CD14-positive monocyte (primary cell): Measurements from ENCODE around the gene DIPK1A. TPM values are rescaled to one million over a fixed set of nuclear protein-coding genes. Genes with fewer than 3 reads are reported as not detected.
A peak's percentile ranks its signal among the peaks of the same experiment; 100 is the strongest.

ENCODE experiments used
- DNase-seq, 3 donors: peaks; one replicate each; pipeline ENCODE4 v3.0.0-alpha.2; 2011 to 2022
- H2AFZ ChIP-seq: 2 replicates; pipeline ENCODE4 v1.6.0; 2012; ENCODE audit warnings: mild to moderate bottlenecking, low read depth, low read length, inconsistent platforms; ENCODE audit not compliant: insufficient read depth, poor library complexity, severe bottlenecking
- H3K27ac ChIP-seq, 2 donors: 1 replicate in 1 of 2; 2 replicates in 1 of 2; pipeline ENCODE4 v1.5.1; 2012 to 2013; ENCODE audit warnings: low read length in 2 of 2, control low read depth in 1 of 2, inconsistent platforms in 1 of 2, low read depth in 1 of 2, mild to moderate bottlenecking in 1 of 2
- H3K27me3 ChIP-seq, 2 donors: one replicate each; pipeline versions ENCODE4 v1.6.0 to v1.6.1; 2011 to 2013; ENCODE audit warnings: low read length in 2 of 2; ENCODE audit not compliant: control insufficient read depth in 2 of 2, insufficient read depth in 2 of 2
- H3K36me3 ChIP-seq, 2 donors: replicated peaks in 1 of 2; 1 replicate in 1 of 2; 2 replicates in 1 of 2; pipeline versions ENCODE4 v1.5.1 to v1.6.1; 2012 to 2013; ENCODE audit warnings: low read length in 2 of 2, control low read depth in 1 of 2, inconsistent platforms in 1 of 2, mild to moderate bottlenecking in 1 of 2; ENCODE audit not compliant: insufficient read depth in 2 of 2, control insufficient read depth in 1 of 2
- H3K4me1 ChIP-seq, 2 donors: 1 replicate in 1 of 2; 2 replicates in 1 of 2; pipeline versions ENCODE4 v1.5.1 to v1.6.1; 2012 to 2013; ENCODE audit warnings: low read length in 2 of 2, control low read depth in 1 of 2, inconsistent platforms in 1 of 2, mild to moderate bottlenecking in 1 of 2, moderate library complexity in 1 of 2; ENCODE audit not compliant: insufficient read depth in 2 of 2, control insufficient read depth in 1 of 2
- H3K4me2 ChIP-seq: replicated peaks from 2 replicates; pipeline ENCODE3; 2012; ENCODE audit warnings: low read length, moderate library complexity, mild to moderate bottlenecking; ENCODE audit not compliant: poor library complexity, severe bottlenecking; ENCODE audit errors: extremely low read depth
- H3K4me3 ChIP-seq, 3 experiments: fragments of 200-600 bp in 1 of 3; sonication (generic) in 1 of 3; replicated peaks in 1 of 3; 1 replicate in 2 of 3; 2 replicates in 1 of 3; pipeline ENCODE4 v1.5.1; 2011 to 2013; ENCODE audit warnings: low read length in 3 of 3, mild to moderate bottlenecking in 3 of 3, control low read depth in 2 of 3, low read depth in 2 of 3, inconsistent platforms in 1 of 3, moderate library complexity in 1 of 3
- H3K79me2 ChIP-seq: 2 replicates; pipeline ENCODE4 v1.6.0; 2012; ENCODE audit warnings: mild to moderate bottlenecking, control low read depth, inconsistent platforms, low read length, moderate library complexity; ENCODE audit not compliant: insufficient read depth
- H3K9ac ChIP-seq: 2 replicates; pipeline ENCODE4 v1.6.0; 2017; ENCODE audit warnings: low read length, mild to moderate bottlenecking; ENCODE audit not compliant: insufficient read depth, poor library complexity, severe bottlenecking
- H3K9me3 ChIP-seq, 2 donors: replicated peaks in 1 of 2; 1 replicate in 1 of 2; 2 replicates in 1 of 2; pipeline versions ENCODE4 v1.5.1 to v1.6.1; 2012 to 2013; ENCODE audit warnings: low read length in 2 of 2, control low read depth in 1 of 2; ENCODE audit not compliant: control insufficient read depth in 1 of 2, insufficient read depth in 1 of 2
- H4K20me1 ChIP-seq: 2 replicates; pipeline ENCODE4 v1.6.0; 2012; ENCODE audit warnings: mild to moderate bottlenecking, low read length, control low read depth, moderate library complexity; ENCODE audit not compliant: insufficient read depth
- H3K27ac Mint-ChIP-seq, 7 donors: one replicate each; pipeline ENCODE4 v1.8.0; 2020; ENCODE audit warnings: mild to moderate bottlenecking in 7 of 7, mixed read lengths in 7 of 7, moderate library complexity in 6 of 7, inconsistent platforms in 2 of 7
- H3K27me3 Mint-ChIP-seq, 3 donors: one replicate each; pipeline ENCODE4 v1.8.0; 2021 to 2022; ENCODE audit warnings: low read depth in 3 of 3, mild to moderate bottlenecking in 3 of 3, mixed read lengths in 3 of 3, moderate library complexity in 3 of 3, inconsistent platforms in 1 of 3
- H3K36me3 Mint-ChIP-seq, 2 donors: one replicate each; pipeline ENCODE4 v1.8.0; 2020; ENCODE audit warnings: mixed read lengths in 2 of 2, inconsistent platforms in 1 of 2, mild to moderate bottlenecking in 1 of 2
- H3K4me1 Mint-ChIP-seq: one replicate; pipeline ENCODE4 v1.8.0; 2020; ENCODE audit warnings: mild to moderate bottlenecking, mixed read lengths
- H3K4me3 Mint-ChIP-seq, 2 donors: one replicate each; pipeline ENCODE4 v1.8.0; 2020; ENCODE audit warnings: mild to moderate bottlenecking in 2 of 2, mixed read lengths in 2 of 2, moderate library complexity in 1 of 2
- H3K9me3 Mint-ChIP-seq, 7 donors: one replicate each; pipeline ENCODE4 v1.8.0; 2020 to 2022; ENCODE audit warnings: mixed read lengths in 7 of 7, mild to moderate bottlenecking in 6 of 7, moderate library complexity in 6 of 7, inconsistent platforms in 2 of 7
- CTCF ChIP-seq: fragments of 200-600 bp; IDR thresholded peaks from one replicate; pipeline ENCODE4 v1.8.0; 2022; ENCODE audit warnings: antibody characterized with exemption, mild to moderate bottlenecking
- WGBS: methylation state at CpG from one replicate; pipeline ENCODE4 v1.1.5; 2013; ENCODE audit warnings: missing lambda C conversion rate; ENCODE audit not compliant: insufficient coverage; 5-methylcytosine and 5-hydroxymethylcytosine counted together
- intact Hi-C, 2 donors: fragments of 100-400 bp; cut with micrococcal nuclease; formaldehyde crosslinking; loops; one replicate each; pipeline versions ENCODE4 v1.15.0 to v1.15.1; 2023
- polyA plus RNA-seq, 3 donors: library from polyadenylated mRNA; depleted of rRNA in 1 of 3; unstranded in 2 of 3; stranded (reverse) in 1 of 3; fragments of 300-500 nt in 2 of 3; fragments of >200 nt in 1 of 3; fragmentation: Illumina TruSeq in 2 of 3; gene quantifications; 1 replicate in 2 of 3; 2 replicates in 1 of 3; pipeline ENCODE4 v1.2.3, GENCODE V29; 2012 to 2021

Gene DIPK1A
- polyA plus RNA-seq, 3 donors: 0.45 to 1.4 (median 0.83) TPM

DNA sequence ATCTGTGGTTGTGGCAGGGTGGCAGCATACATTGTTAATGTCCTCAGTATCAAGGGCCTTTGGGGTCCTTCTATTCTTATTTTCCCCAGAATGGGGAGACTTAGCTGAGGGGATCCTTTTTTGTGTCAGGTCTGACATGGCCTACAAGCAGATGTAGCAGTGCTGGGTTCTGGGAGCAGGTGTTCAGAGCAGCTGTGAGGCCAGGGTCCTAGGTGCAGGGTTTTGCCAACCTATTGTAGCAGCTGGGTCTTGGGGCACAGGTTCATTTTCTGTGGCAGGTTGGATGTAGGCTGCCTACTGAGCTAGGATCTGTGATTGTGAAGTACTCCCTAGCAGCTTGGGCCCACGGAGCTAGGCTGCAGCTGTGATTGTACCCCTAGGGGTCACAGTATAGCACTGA, 60.1 kb downstream of the DIPK1A start:
- Histone ChIP-seq H3K27ac (no peak overlapping the region), H4K20me1 (no peaks in the 10 kb centered on the region), H3K4me2 (no peak overlapping the region), H2AFZ (no peak overlapping the region), H3K36me3 (no peaks in the 10 kb centered on the region), H3K4me1 (peaks cover 4 to 7% of the 10 kb centered on the region in 2 donors), H3K9me3 (no peaks in the 10 kb centered on the region), H3K79me2 (no peaks in the 10 kb centered on the region), H3K9ac (no peak overlapping the region), H3K27me3 (no peaks in the 10 kb centered on the region), H3K4me3 (no peak overlapping the region)
- no peak for DNase-seq
- TF ChIP-seq CTCF: no peak
- peaks cover 0 to 14% (median 11%) of the 10 kb centered on the region in 7 donors for H3K9me3 Mint-ChIP-seq
- no peak overlapping the region for H3K4me3 Mint-ChIP-seq
- H3K4me1 Mint-ChIP-seq: peaks cover 8% of the 10 kb centered on the region
- peaks cover 0 to 4% of the 10 kb centered on the region in 2 donors for H3K36me3 Mint-ChIP-seq
- 100% methylated on average over 1 of the region's 1 CpG for WGBS
- H3K27me3 Mint-ChIP-seq: peaks cover 0 to 2% (median 0%) of the 10 kb centered on the region in 3 donors
- intact Hi-C loops: no loop called here
- peak overlapping the region in 1 of 7 donors; percentile 22 for H3K27ac Mint-ChIP-seq

DNA sequence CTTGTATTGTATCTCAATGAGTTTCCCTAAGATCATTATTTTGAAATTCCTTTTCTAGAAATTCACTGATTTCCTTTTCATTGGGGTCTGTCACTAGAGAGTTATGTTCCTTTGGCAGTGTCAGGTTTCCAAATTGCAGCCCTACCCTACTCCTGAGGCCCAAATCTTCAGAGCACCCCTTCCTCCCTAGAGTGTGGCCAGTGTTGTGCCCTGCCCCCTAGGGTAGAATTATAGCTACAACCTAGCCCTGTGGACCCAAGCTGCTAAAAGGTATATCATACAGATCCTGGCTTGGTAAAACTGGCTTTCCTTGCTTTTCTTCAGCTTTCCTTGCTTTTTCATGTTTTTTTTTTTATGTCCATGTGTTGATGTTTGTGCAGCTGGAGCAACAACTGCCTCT, 60.7 kb downstream of the DIPK1A start:
- Mint-ChIP-seq H3K27me3 (peaks cover 0 to 2% (median 0%) of the 10 kb centered on the region in 3 donors), H3K4me1 (peaks cover 8% of the 10 kb centered on the region), H3K36me3 (peaks cover 0 to 4% of the 10 kb centered on the region in 2 donors), H3K4me3 (no peak overlapping the region), H3K27ac (no peak overlapping the region), H3K9me3 (peaks cover 0 to 14% (median 11%) of the 10 kb centered on the region in 7 donors)
- H3K36me3 ChIP-seq: no peaks in the 10 kb centered on the region
- no peaks in the 10 kb centered on the region for H3K27me3 ChIP-seq
- no peaks in the 10 kb centered on the region for H3K9me3 ChIP-seq
- H4K20me1 ChIP-seq: no peaks in the 10 kb centered on the region
- H3K79me2 ChIP-seq: no peaks in the 10 kb centered on the region
- H2AFZ ChIP-seq: no peak overlapping the region
- intact Hi-C loops: no loop called here
- no peak overlapping the region for H3K27ac ChIP-seq
- peaks cover 4 to 7% of the 10 kb centered on the region in 2 donors for H3K4me1 ChIP-seq
- no peak overlapping the region for H3K4me3 ChIP-seq
- no peak overlapping the region for H3K9ac ChIP-seq
- no peak for TF ChIP-seq CTCF
- DNase-seq: no peak
- no peak overlapping the region for H3K4me2 ChIP-seq
